GM18502 (cell line): ENCODE data around the gene ABAT.
A peak's percentile ranks its signal among the peaks of the same experiment; 100 is the strongest.

ENCODE experiments used
- ATAC-seq: cut with Tn5 transposase; IDR thresholded peaks from one replicate; pipeline ENCODE4 v1.9.1; 2021; ENCODE audit warnings: mild to moderate bottlenecking; ENCODE audit not compliant: unreplicated experiment, poor library complexity

ABAT gene

DNA sequence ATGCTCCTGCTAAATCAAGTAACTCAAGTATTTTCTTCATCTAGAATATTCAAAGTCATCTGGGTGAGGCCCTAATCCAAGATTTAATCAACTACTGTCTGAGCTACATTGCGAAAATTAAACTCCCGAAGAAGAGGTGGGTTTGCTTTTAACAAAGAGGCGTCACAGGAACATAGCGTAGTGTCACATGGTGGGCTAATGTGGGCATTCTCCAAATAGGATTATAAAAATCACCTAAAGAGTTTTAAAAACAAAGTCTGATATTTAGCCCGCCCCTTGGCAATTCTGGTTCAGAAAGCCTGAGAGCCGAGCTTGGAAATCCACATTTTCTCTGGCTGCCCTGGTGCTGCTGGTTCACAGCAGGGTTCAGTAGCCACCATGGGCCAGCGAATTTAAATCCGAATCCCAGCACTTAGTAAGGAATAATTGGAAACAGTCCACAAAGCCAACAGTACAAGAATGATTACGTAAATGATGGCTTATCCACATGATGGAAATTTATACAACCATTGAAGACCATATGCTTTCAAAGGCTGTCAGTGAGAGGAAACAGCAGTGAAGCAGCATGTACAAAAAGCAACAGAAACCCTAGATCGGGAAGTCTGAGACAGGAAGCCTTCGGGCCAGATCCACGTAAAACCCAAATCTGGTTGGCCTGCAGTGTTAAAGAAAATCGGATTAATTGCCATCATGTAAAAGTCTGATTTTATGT lies 132.0 kb downstream of the ABAT start:
- ATAC-seq: no peak

DNA sequence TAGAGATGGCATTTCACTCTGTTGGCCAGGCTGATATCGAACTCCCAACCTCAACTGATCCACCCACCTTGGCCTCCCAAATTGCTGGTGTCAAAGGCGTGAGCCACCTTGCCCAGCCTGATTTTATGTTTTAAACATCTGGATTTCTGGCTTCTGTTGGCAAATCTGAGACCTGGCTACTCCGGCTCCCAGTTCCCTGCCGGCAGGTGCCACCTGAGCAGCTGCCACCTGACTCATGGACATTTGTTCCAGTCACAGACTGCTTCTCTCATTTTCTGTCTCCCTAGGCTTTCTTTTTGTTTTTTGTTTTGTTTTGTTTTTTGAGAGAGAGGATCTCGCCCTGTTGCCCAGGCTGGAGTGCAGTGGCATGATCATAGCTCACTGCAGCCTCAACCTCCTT lies 132.8 kb downstream of the ABAT start:
- ATAC-seq: no peak

DNA sequence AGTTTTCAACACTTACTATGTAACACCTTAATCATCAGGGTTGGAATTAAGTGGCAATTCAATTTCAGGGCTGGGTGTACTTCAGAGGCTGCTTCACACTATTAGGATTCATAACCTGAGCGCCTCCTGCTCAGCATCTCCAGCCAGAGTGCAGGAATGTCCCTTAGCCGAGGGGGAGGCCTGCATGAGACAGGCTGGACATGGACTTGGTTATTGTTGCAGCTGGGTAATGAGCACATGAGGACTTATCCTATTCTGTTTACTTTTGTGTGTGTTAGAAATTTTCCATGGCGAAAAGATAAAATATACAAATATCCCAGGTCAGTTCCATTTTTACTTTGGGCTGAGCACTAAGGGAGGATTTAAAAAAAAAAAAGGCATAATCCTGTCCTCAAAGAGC lies 133.6 kb downstream of the ABAT start:
- no peak for ATAC-seq

DNA sequence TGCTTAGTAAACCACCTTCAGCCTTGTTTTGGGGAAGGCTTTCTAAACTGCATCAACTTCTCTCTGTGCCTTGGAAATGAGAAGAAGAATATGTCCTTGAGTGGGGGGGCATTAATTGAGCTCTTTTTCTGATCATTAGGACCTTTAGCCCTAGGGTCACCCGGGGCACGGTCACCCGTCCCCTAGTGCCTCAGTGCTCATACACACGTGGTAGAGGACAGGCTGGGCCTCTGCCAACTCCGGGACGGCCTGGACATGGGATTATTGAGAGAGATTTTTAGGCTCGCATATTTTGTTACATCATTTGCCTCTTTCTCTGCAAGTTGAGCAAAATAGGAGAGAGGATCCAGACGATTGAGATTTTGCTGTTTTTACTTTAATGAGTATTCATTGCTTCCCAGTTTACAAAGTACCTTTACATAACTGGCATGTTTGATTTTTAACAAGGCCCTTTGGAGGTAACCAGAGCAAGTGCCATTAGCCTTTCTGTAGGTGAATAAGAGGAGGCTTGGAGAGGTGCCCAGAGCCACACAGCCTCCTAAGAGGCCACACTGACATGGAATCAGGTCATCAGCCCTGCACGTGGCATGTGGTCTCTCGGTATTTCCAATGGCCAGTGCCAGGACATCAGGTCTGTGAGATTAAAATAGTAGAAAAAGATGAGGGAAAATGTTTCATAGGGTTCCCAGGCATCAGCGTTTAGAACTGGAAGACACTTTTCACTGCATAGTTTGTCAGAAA lies 134.4 kb downstream of the ABAT start:
- no peak for ATAC-seq

DNA sequence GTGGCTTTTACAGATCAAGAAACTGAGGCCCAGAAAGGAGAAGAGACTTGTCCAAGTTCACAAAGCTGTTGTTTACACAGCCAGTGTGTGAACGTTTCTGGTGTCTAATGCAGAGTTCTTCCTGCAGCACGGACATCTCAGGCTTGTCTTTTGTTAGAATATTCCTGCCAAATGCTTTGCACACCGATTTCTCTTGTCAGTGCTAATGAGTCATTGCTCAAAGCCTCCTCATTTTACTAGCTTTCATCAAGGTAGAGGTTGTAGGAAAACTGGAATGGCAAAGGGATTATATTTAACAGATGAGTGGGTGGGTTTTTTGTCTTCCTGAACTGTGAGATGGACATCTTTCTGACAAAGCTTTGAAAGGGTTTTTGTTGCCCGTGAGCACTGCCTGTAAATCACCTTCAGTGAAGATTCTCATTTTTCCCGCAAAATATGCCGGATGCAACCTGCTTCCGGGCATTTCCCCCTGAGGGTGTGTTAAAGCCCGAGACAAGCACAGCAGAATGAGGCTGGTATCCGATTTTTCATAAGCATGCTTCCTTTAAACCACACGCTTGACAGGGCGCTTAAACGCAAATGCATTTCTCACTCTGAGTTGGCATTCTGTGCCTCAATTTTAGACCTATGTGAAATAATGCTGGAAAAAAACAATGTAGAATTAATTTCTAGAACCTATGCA lies 137.9 kb downstream of the ABAT start:
- ATAC-seq: no peak

DNA sequence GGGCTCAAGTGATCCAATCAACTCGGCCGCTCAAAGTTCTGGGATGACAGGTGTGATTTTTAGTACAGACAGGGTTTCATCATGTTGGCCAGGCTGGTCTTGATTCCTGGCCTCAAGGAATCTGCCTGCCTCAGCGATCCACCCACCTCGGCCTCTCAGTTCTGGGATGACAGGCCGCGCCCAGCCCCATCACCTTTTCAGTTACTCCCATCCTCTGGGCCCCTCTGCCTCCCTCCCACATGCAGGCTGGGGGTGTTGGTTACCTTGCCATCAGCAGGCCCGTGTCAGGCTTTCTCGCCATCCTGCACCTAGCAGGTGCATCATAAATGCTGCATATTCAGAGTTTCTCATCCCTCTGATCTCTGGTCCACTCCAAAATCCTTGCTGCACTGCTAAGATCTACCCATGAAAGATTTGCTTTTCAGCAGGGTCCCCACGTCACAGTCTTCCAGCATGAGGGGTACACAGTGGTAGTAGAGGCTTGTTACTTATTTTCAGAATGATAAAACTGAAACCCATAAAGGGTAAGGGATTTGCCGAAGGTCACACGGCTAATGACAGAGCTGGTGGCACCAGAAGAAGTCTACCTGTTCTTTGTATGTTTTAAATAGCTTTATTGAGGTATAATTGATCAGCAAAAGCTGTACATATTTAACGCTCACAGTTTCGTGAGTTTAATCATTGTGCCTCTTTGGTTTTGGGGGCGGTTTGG lies 139.8 kb downstream of the ABAT start:
- ATAC-seq: no peak

DNA sequence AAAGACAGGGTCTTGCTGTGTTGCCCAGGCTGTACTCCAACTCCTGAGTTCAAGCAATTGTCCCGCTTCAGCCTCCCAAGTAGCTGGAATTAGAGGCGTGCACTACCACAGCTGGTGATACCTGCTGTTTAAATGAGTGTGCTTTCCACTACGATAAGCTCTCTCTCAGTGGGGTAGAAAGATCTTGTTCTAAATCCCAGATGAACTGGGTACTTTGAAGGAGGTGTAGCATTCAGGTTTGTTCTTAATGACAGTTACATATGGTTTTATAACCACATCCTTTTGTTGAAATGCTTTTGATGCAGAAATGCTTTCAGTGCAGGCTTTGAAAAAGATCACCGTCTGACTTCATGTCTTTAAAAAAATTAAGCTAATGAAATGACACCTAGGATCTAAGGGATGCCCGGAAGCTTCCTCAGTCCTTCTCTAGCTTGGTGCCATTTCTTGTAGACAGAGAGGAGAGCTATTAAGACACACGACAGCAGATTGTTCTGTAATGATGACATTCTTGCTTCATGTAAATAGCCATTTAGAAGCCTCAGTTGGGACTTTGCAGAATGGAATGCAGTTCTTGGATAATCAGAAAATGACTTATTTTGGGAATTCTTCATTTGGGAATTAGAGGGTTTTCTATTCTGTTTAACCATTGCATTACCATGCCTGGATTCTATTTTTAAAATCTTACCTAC lies 142.7 kb downstream of the ABAT start:
- ATAC-seq: no peak

DNA sequence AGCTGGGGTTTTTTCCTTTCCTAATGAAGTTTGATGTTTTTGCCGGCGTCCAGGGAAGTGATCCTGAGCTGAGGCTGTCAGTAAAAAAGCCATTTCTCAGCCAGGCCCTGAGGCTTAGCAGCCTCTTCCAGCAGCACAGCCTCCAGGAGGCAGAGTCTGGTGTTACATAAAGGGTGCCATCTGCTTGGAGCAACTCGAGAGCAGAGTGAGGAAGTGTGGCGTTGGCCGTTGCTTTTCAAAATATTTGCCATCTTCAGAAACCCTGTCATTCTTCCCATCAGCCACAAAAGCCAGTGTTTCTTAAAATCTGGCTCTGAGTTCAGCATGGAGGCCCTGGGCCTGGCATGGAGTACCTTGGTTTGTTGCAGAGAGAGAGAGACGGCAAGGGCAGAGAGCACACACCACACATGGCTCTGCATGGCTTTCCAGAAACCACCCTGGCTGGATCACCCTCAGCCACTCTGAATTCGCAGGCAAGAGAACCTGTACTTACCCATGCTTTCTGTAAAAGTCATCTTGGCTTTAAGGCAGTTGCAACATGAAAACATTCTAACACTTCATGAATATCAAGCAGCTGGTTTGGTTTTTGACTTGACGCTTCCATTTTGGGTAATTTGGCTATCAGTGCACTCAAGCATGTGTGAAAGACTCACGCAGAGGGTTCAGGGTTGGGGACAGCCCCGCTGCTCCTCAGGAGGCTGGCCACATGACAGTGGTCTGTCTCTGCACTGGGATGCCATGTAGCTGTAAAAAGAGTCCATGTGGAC lies 144.3 kb downstream of the ABAT start:
- peak; percentile 76 for ATAC-seq

DNA sequence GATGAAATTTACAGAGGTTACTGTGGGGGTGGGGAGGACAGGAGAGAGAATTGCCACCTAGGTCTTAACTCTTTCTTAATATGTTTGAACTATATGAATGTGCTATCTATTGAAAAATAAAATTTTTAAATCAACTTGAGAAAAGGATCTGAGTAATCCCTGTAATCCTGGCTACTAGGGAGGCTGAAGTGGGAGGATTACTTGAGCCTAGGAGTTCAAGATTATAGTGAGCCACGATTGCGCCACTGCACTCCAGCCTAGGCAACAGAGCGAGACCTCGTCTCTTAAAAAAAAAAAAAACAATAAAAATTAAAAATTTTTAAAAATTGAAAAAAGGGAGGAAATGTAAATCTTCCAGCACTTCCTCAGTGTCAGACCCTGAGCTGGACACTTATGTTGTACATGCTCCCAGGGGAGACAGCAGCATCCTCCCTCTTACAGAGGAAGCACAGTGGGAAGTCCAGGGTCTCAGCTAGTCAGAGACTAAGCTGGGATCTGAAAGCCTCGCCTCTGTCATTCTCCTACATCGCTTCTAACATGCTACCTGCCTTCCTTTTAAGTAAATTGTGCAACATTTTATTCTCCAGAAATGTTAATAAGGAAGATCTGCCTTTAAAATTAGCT lies 145.1 kb downstream of the ABAT start:
- no peak for ATAC-seq

DNA sequence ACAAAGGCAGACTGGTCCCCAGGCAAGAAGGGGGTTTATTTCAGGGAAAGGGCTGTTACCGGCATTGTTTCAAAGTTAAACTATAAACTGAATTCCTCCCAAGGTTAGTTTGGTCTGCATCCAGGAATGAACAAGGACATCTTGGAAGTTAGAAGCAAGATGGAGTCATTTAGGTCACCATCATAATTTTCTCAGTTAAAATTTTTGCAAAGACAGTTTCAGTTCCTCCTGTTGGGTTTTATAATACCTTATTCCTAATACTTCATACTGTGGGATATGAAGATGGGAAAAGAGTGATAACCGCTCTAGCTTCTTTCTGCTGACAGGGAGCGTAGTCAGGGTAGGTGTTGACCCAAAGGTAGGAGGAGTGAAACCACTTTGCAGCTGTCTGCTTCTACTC lies 148.0 kb downstream of the ABAT start:
- ATAC-seq: no peak

DNA sequence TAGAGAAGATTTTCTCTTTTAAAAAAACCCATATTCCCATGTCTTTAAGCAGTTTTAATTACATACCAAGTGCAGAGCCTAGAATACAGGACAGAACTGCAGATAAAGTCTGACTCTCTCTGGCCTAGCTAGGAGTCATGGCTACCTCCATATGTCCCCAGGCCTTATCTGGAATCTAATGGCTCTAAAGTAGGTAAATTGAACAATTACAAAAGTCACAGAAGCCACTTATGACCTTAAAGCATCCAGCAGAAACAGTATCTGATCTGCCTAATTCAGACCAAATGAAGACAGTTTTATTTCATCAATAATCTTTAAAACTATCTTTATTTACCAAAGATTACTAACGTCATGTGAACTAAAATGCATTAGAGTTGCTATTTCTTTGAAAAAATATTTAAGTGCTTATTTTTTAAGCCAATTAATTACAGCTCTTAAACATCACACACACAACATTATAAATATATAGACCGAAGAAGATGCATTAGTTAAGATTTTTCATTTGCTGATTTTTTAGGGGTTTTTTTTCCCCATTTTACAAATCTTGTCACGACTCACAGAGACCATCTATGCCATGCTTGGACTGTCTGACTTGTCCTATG lies 152.0 kb downstream of the ABAT start:
- ATAC-seq: no peak

DNA sequence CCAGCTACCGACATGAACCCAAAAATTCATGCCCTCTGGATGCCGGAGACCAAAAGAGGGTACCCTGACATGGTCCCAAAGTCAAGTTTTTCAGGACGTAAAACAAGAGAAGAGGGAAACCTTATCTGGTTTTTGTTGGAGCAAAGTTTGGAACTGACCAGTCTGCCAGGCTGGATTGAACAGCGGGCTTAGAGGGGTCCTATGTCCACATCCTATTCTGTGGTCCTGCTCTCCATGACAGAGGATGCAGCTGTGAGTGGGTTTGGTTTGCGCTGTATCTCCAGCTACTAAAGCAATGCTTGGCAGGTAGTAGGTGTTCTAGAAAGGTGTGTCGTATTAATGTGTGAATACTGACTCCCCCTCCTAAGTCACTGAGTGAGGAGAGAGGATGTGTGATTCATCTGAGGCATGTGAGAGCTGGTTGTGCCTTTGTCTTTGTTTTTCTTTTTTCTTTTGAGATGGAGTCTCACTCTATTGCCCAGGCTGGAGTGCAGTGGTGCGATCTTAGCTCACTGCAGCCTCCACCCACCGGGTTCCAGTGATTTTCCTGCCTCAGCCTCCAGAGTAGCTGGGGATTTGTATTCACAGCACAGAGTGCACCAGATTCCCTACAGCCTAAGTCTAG lies 154.2 kb downstream of the ABAT start:
- no peak for ATAC-seq

DNA sequence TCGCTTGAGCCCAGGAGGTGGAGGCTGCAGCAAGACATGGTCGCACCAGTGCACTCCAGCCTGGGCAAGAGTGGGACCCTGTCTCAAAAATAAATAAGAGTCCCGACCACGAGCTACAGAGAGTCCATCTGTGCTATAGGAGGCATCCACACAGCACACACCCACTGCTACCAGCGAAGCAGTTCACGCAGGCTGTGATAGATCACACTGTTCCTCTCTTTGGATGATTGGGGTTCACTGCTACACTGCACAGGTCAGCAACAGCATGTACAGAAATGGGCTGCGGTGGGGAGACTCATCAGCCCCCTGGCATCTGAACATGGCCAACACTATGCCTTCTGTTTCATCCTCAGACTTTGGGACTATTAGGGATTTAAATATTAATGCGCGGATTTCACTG lies 157.0 kb downstream of the ABAT start:
- ATAC-seq: no peak

DNA sequence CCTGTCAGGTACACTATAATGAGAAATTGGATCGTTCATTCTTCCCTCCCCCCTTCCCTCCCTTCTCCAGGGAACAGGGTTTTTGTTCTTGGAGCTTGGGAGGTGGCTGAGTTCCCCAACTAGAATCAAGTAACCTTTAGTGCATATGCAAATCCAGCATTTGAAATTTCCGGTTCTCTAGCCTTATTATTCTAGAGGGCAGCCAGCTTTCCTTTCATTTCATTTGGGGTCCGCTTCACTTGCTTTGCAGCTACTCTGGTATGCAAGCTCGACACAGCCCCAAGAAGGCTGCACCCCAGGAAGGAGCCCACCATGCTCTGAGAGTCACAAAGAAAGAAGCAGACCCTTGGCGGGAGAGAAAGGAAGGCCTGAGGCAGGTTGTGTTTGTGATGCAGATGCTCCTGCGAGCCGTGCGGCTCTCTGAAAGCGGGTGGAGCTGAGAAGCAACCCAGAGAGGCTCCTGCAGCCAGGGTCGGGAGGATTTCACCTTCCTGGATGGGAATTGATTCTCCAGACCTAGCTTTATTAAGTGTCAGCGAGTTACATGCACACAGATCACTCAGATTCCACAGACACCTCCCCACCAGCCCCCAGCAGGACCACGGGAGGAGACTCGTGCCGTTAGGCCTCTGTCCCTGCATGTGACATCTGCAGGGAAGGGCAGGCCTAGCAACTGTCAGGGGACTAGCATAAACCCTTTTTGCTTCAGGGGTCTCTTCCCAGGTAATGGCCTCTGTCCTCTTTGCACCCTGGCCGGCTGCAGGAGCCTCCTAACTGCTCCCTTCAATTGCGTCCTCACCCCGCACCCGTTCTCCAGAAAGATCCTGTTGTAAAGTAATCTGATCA lies 157.7 kb downstream of the ABAT start:
- no peak for ATAC-seq

DNA sequence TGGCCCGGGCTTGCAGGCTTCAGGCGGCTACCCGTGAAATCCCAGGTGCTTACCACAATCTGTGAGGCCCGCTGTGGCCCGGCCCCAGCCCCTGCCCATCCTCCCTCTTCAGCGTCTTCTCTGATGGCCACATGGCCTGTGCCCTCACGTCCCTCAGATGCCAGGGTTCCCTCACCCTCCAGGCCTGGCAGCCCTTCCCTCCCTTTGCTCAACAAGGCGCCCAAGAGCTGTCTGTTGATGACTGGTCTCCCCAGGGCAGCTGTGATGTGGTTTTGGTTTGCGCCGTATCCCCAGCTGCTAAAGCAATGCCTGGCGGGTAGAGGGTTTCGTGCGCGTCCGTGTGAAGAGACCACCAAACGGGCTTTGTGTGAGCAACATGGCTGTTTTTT lies 158.3 kb downstream of the ABAT start:
- no peak for ATAC-seq
